ENCODE measurements around the gene IKZF2.

DNA sequence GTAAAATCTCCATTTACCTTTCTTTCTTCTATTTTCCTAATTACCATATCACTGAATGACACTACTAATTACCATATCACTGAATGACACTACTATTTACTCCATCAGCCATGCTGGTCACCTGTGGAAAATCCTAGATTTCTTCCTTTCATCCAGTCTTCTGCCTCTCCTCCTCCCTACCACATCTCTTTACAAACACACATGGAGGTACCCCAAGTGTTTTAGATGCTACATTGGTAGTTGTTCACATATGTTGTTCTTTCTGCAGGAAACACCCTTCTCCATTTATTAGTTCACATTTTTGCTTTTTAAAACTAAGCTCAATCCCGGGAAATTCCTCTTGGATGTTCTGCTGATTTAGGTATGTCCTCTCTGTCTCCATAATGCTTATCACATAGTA is 134.0 kb downstream of the IKZF2 start:
- no peak for TF ChIP-seq CTCF (IDR thresholded peaks at IDR 0.05; ENCODE audit: low read length)
- no peak for TF ChIP-seq EZH2 (optimal IDR thresholded peaks at IDR 0.05; ENCODE audit: low read depth, low read length)
- TF ChIP-seq EZH2phosphoT487 (IDR thresholded peaks at IDR 0.05; ENCODE audit: low read length): no peak

Measured in MM.1S (cell line).